22Rv1 (cell line): ENCODE data around the gene PRIM1.

ENCODE experiments used
- H3K27ac ChIP-seq: fragments of 450-650 bp; 2 replicates; pipeline ENCODE4 v1.5.1; 2017
- CTCF ChIP-seq: fragments of 450-650 bp; IDR thresholded peaks from 2 replicates; pipeline ENCODE4 v1.5.1; 2017; ENCODE audit warnings: mild to moderate bottlenecking
- ZFX ChIP-seq: fragments of 450-650 bp; IDR thresholded peaks from 2 replicates; pipeline ENCODE4 v1.6.1; 2017; ENCODE audit warnings: antibody characterized with exemption, borderline replicate concordance

The PRIM1 gene

GRCh38 chr12:56725723-56726102 lies 26.4 kb downstream of the PRIM1 start:
- no peak for TF ChIP-seq ZFX
- TF ChIP-seq CTCF, result no peak
- peak overlapping the region; percentile 99 for H3K27ac ChIP-seq

DNA sequence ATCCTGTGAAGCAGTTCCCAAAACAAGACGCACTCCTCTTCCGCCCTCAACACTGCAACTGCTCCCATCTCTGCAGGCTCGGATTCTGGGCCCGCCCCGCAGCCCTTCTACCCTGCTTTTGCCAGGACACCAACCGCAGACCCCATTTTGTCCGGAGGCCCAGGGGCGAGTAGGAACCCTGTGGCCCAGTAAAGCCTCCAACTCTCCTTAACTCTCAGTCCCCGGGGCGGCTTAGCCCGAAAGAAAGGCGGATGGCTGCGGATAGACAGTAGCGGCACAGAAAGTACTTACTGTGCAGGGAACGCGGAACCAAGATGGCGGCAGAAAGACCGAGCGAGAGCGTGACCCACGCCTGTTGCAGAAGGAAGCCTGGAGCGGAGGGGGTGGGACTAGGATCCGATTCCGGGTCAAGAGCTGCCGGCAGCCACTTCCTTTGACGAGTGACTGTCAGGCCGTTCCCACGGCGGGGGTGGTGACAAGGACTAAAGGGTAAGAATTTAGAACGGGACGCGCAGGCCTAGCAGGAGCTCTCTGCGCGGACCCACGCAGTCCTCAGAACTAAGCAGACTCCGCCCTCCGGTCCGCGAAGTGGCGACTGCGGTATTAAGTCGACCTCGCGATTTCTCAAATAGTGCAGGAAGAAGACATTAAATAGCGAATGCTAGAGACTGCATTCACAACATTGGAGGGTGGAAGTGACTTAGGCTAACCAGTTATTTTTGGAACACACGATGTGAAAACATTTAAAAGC lies 27.0 kb downstream of the PRIM1 start, which contains the start of gene NACA:
Gene NACA, minus strand, starts transcription at position 328 of the 751 bp plus-strand sequence. CDS start 778 bp downstream, outside the sequence.
- H3K27ac ChIP-seq, result peak within 1 kb of the TSS; percentile 99
- TF ChIP-seq ZFX (no peak), CTCF (no peak)

- peak overlapping the region; percentile 99 for H3K27ac ChIP-seq
- no peak for TF ChIP-seq CTCF
- no peak for TF ChIP-seq ZFX
These were observed 27.5 kb downstream of the PRIM1 start for GRCh38 chr12:56724701-56724971.

DNA sequence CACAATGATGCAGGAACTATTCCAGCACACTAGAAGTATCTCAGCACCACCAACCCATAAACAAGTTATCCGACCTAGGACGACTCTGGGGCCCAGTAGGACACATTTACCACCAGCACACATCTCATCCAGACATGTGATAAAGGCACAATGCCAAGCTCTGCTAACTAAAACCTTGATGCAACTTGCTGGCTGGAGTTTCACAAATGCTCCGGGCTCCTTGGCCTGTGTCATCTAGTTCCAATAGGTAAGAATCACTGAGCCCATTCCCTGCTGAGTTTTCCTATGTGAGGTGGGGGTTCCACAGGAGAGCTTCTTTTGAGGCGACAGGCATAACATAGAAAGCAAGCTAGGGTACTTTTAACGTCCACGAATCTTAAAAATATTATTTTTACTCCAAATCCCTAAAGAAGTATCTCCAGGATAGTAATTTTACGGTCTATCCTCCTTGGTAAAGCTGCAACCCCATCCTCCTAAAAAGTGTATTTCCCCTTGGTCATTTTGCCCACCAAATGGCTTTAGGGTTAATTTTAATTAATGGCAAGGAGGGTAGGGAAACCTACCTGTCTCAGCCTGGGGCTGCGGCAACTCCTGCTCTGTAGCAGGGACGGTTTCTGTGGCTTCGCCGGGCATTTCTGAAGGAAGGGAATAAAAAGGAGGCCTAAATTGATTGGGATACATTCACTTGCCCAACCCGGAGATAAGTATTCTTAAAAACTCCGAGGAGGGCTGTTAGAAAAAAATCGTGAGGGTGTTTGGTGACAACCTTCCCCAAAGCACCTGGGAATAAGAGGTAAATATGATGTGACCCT lies 28.0 kb downstream of the PRIM1 start:
- H3K27ac ChIP-seq, result peak overlapping the region; percentile 99
- TF ChIP-seq ZFX (no peak), CTCF (no peak)

DNA sequence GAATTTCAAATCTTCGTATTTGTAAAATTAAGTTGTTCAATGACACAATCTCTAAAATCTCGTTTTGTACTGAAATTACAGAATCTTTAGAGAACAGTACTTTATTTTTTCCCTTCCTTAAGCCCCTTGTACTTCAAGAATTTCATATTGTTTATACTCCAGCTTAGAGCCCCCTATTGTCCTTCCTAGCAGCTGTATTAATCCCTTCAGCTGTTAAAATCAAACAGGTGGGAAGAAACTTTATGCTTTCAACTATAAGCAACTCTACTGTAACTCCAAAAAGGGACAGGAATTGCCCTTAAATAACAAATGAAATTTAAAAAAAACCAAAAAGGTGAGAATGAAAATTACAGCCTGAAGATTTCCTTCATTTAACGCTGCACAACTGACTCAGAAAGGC lies 28.8 kb downstream of the PRIM1 start:
- TF ChIP-seq ZFX, result no peak
- no peak for TF ChIP-seq CTCF
- H3K27ac ChIP-seq, result peak overlapping the region; percentile 99

DNA sequence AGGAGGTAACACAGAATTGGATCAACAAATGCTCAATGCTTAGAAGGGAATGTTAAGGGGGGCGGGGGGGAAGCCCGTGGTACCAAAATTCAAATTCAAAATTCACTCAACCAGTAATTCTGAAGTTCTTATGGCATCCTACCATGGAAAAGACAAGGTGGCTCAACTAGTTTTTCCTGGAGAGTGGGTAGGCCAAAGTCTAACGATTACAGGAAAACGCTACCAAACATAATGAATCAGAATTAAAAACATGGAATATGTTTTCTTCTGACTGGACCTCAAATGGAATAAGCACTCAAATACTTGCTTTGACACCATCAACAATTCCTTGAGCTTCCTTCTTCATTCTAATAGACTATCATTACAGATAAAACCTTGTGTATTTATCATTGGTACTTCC lies 29.3 kb downstream of the PRIM1 start:
- TF ChIP-seq ZFX (no peak), CTCF (no peak)
- H3K27ac ChIP-seq, result peak overlapping the region; percentile 99

GRCh38 chr12:56721721-56722120 lies 30.4 kb downstream of the PRIM1 start:
- TF ChIP-seq CTCF, result no peak
- TF ChIP-seq ZFX, result no peak
- H3K27ac ChIP-seq, result peak overlapping the region; percentile 99
